PC-3 (cell line): ENCODE data around the gene CGNL1.

Experiments used
- CTCF ChIP-seq: fragments of 300-600 bp; sonication (generic); conservative IDR thresholded peaks from 2 replicates; pipeline ENCODE4 v1.5.1; 2017; ENCODE audit warnings: antibody characterized with exemption, low read depth, mild to moderate bottlenecking, low read length
- EZH2phosphoT487 ChIP-seq: fragments of 300-600 bp; sonication (generic); IDR thresholded peaks from 2 replicates; pipeline ENCODE4 v1.6.1; 2018; ENCODE audit warnings: mild to moderate bottlenecking, antibody characterized with exemption, low read length, borderline replicate concordance

- TF ChIP-seq CTCF (no peak), EZH2phosphoT487 (no peak)
These were observed 205.8 kb downstream of the CGNL1 start for GRCh38 chr15:57582090-57582489.
